Cardiac muscle cell (in vitro differentiated cells and primary cell): Measurements from ENCODE around the gene TBRG4. TPM values are rescaled to one million over a fixed set of nuclear protein-coding genes. Genes with fewer than 3 reads are reported as not detected.
"Not testable (repeated sequence)": the region's sequence is repeated elsewhere in the genome, so short reads cannot be mapped to it uniquely, and the experiment has no call there.

Source experiments
- DNase-seq, 2 donors: peaks; one replicate each; pipeline versions ENCODE4 v3.0.0 to v3.0.0-alpha.2; 2010 to 2017; ENCODE audit warnings: low read depth in 1 of 2, low spot score in 1 of 2
- H3K27ac ChIP-seq: fragments of 200-600 bp; sonication (generic); 2 replicates; pipeline ENCODE4 v1.5.1; 2016
- H3K27me3 ChIP-seq: fragments of 200-600 bp; sonication (generic); 2 replicates; pipeline ENCODE4 v1.6.0; 2016; ENCODE audit warnings: control low read depth
- H3K36me3 ChIP-seq: fragments of 200-600 bp; sonication (generic); 2 replicates; pipeline ENCODE4 v1.5.1; 2016; ENCODE audit warnings: control low read depth
- H3K4me1 ChIP-seq: fragments of 200-600 bp; sonication (generic); 2 replicates; pipeline ENCODE4 v1.8.1; 2017; ENCODE audit warnings: low read depth, mild to moderate bottlenecking, mixed run types
- H3K4me3 ChIP-seq: fragments of 200-600 bp; sonication (generic); 2 replicates; pipeline ENCODE4 v1.5.1; 2016; ENCODE audit warnings: mild to moderate bottlenecking
- H3K9me3 ChIP-seq: fragments of 200-600 bp; sonication (generic); 2 replicates; pipeline ENCODE4 v1.5.1; 2017; ENCODE audit warnings: low read depth, mild to moderate bottlenecking, control low read depth
- CTCF ChIP-seq: IDR thresholded peaks from 2 replicates; pipeline ENCODE4 v1.5.1; 2012; ENCODE audit warnings: low read depth, mild to moderate bottlenecking, low read length
- polyA plus RNA-seq: library from polyadenylated mRNA; unstranded; fragments of >200 nt; fragmentation: Nextera tagmentation; extraction: Ambion mirVana; gene quantifications from 2 replicates; pipeline ENCODE4 v1.2.1, GENCODE V29; 2016
- total RNA-seq: library from RNA; depleted of rRNA; stranded (reverse); fragments of >200 nt; gene quantifications from 2 replicates; pipeline ENCODE4 v1.2.3, GENCODE V29; 2016

Gene TBRG4
- total and polyA plus RNA-seq, 2 experiments from 2014 or later = 67.9 to 74.4 TPM

- Histone ChIP-seq H3K4me1 (no peaks in the 10 kb centered on the region), H3K4me3 (peak within 1 kb of the TSS; percentile 15), H3K27me3 (peaks cover 63% of the 10 kb centered on the region), H3K36me3 (no peaks in the 10 kb centered on the region), H3K9me3 (no peaks in the 10 kb centered on the region), H3K27ac (no peak within 1 kb of the TSS)
- peak in 1 of 2 donors; percentile 13 for DNase-seq
- no peak for TF ChIP-seq CTCF
Observed at GRCh38 chr7:45157653-45158401, 46.3 kb upstream of the TBRG4 start, which contains the start of gene RAMP3. TSS of gene RAMP3 (plus strand) at chr7:45157791. CDS start at chr7:45157829, 38 bp downstream.

- H3K27ac ChIP-seq = no peak overlapping the region
- peaks cover 59% of the 10 kb centered on the region for H3K27me3 ChIP-seq
- DNase-seq = no peak
- TF ChIP-seq CTCF = no peak
- H3K4me3 ChIP-seq = peak overlapping the region; percentile 15
- no peaks in the 10 kb centered on the region for H3K9me3 ChIP-seq
- no peaks in the 10 kb centered on the region for H3K36me3 ChIP-seq
- no peaks in the 10 kb centered on the region for H3K4me1 ChIP-seq
Observed at GRCh38 chr7:45157286-45157652, 45.8 kb upstream of the TBRG4 start.

GRCh38 chr7:45156516-45157272, 45.2 kb upstream of the TBRG4 start:
- DNase-seq = no peak

GRCh38 chr7:45155941-45156340, 44.4 kb upstream of the TBRG4 start:
- no peaks in the 10 kb centered on the region for H3K9me3 ChIP-seq
- H3K36me3 ChIP-seq = no peaks in the 10 kb centered on the region
- TF ChIP-seq CTCF = no peak
- no peaks in the 10 kb centered on the region for H3K4me1 ChIP-seq
- H3K27ac ChIP-seq = no peak overlapping the region
- DNase-seq = no peak
- peaks cover 49% of the 10 kb centered on the region for H3K27me3 ChIP-seq
- H3K4me3 ChIP-seq = no peak overlapping the region

More at GRCh38 chr7:45156516-45157272, 45.2 kb upstream of the TBRG4 start:
- Histone ChIP-seq H3K4me1 (no peaks in the 10 kb centered on the region), H3K9me3 (no peaks in the 10 kb centered on the region), H3K4me3 (no peak overlapping the region), H3K27ac (no peak overlapping the region), H3K27me3 (peaks cover 54% of the 10 kb centered on the region), H3K36me3 (no peaks in the 10 kb centered on the region)
- no peak for TF ChIP-seq CTCF

GRCh38 chr7:45155357-45155900, 43.9 kb upstream of the TBRG4 start:
- H3K4me3 ChIP-seq = no peak overlapping the region
- H3K36me3 ChIP-seq = no peaks in the 10 kb centered on the region
- peaks cover 48% of the 10 kb centered on the region for H3K27me3 ChIP-seq
- H3K4me1 ChIP-seq = no peaks in the 10 kb centered on the region
- no peak for TF ChIP-seq CTCF
- H3K27ac ChIP-seq = no peak overlapping the region
- no peak for DNase-seq
- H3K9me3 ChIP-seq = no peaks in the 10 kb centered on the region

GRCh38 chr7:45153861-45154260, 42.4 kb upstream of the TBRG4 start:
- DNase-seq, H3K9me3 ChIP-seq, H3K36me3 ChIP-seq, H3K27ac ChIP-seq, H3K4me1 ChIP-seq, H3K4me3 ChIP-seq: not testable (repeated sequence)
- H3K27me3 ChIP-seq = peaks cover 34% of the 10 kb centered on the region
